DND-41 (cell line): ENCODE data around the gene PRR29.

ENCODE experiments used
- ATAC-seq: fragments of 200-7000 bp; cut with Tn5 transposase; 3 replicates; pipeline ENCODE4 v1.9.1; 2021; ENCODE audit warnings: low read depth; ENCODE audit not compliant: insufficient read depth
- DNase-seq: peaks from one replicate; pipeline ENCODE4 v3.0.0-alpha.2; 2020
- H2AFZ ChIP-seq: 2 replicates; pipeline ENCODE4 v1.6.0; 2012; ENCODE audit warnings: low read depth, low read length
- H3K27ac ChIP-seq: 2 replicates; pipeline ENCODE4 v1.5.1; 2012; ENCODE audit warnings: low read length, inconsistent platforms
- H3K27me3 ChIP-seq: fragments of 200-600 bp; sonication (generic); 2 replicates; pipeline ENCODE4 v1.6.0; 2012; ENCODE audit warnings: low read length, mild to moderate bottlenecking, inconsistent platforms; ENCODE audit not compliant: insufficient read depth, poor library complexity
- H3K36me3 ChIP-seq: 2 replicates; pipeline ENCODE4 v1.5.1; 2012; ENCODE audit warnings: low read length, inconsistent platforms; ENCODE audit not compliant: insufficient read depth
- H3K4me1 ChIP-seq: 2 replicates; pipeline ENCODE4 v1.5.1; 2012; ENCODE audit warnings: mild to moderate bottlenecking, low read length; ENCODE audit not compliant: insufficient read depth
- H3K4me2 ChIP-seq: 2 replicates; pipeline ENCODE4 v1.6.0; 2012; ENCODE audit warnings: mild to moderate bottlenecking, moderate library complexity, low read length, inconsistent platforms; ENCODE audit not compliant: insufficient read depth
- H3K4me3 ChIP-seq, 2 experiments: fragments of 200-600 bp in 1 of 2; shearing (Covaris generic) in 1 of 2; 2 replicates each; pipeline ENCODE4 v1.5.1; 2012 to 2016; ENCODE audit warnings: inconsistent platforms in 2 of 2, low read length in 2 of 2, mild to moderate bottlenecking in 2 of 2, low read depth in 1 of 2, moderate library complexity in 1 of 2
- H3K79me2 ChIP-seq: 2 replicates; pipeline ENCODE4 v1.6.0; 2012; ENCODE audit warnings: low read length, inconsistent platforms; ENCODE audit not compliant: insufficient read depth
- H3K9ac ChIP-seq: 2 replicates; pipeline ENCODE4 v1.6.0; 2012; ENCODE audit warnings: low read depth, mild to moderate bottlenecking, inconsistent platforms, low read length, moderate library complexity
- H3K9me3 ChIP-seq: 2 replicates; pipeline ENCODE4 v1.5.1; 2012; ENCODE audit warnings: low read length, moderate library complexity, mild to moderate bottlenecking, inconsistent platforms; ENCODE audit not compliant: insufficient read depth, severe bottlenecking
- H4K20me1 ChIP-seq: 2 replicates; pipeline ENCODE4 v1.6.0; 2012; ENCODE audit warnings: low read length; ENCODE audit not compliant: insufficient read depth
- EZH2 ChIP-seq: IDR thresholded peaks from 3 replicates; pipeline ENCODE4 v1.6.1; 2012; ENCODE audit warnings: borderline replicate concordance, low read depth, mild to moderate bottlenecking, moderate library complexity, low read length, inconsistent platforms; ENCODE audit not compliant: severe bottlenecking
- TF ChIP-seq, protein P1 (sequence below): IDR thresholded peaks from 2 replicates; pipeline ENCODE4 v1.5.1; 2012; ENCODE audit warnings: borderline replicate concordance, low read length, moderate library complexity, mild to moderate bottlenecking; ENCODE audit not compliant: poor library complexity, severe bottlenecking; ENCODE audit errors: extremely low read depth

The PRR29 gene

DNA sequence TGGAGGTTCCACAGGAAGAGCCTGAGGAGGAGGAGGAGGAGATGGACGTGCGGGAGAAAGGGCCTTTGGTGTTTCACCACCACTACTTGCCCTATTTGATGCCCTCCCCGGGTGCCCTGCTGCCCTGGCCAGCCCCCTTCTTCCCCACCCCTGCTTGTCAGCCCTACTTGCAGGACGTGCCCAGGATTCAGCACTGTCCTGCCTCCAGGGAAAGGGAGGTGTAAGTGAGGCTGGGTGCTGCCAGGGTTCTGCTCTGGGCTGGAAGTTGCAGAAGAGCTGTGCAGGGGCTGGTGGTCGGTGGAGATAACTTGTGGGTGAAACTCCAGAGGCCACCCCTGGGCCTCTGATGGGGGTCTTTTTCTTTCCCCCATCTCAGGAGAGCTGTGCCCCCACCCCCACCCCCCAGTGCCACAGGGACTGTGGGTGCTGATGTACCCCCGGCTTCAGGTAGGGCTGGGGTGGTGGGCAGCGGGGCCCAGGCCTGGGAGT, 3.0 kb downstream of the PRR29 start:
- DNase-seq (no peak), ATAC-seq (no peak)
- H3K36me3 ChIP-seq = peaks cover 37% of the 10 kb centered on the region
- H4K20me1 ChIP-seq = peaks cover 4% of the 10 kb centered on the region; the same call in 1 of the 2 replicates
- H3K9me3 ChIP-seq = no peaks in the 10 kb centered on the region
- H3K4me2 ChIP-seq = no peak overlapping the region
- H3K4me1 ChIP-seq = peaks cover 22% of the 10 kb centered on the region
- TF ChIP-seq, protein P1, sequence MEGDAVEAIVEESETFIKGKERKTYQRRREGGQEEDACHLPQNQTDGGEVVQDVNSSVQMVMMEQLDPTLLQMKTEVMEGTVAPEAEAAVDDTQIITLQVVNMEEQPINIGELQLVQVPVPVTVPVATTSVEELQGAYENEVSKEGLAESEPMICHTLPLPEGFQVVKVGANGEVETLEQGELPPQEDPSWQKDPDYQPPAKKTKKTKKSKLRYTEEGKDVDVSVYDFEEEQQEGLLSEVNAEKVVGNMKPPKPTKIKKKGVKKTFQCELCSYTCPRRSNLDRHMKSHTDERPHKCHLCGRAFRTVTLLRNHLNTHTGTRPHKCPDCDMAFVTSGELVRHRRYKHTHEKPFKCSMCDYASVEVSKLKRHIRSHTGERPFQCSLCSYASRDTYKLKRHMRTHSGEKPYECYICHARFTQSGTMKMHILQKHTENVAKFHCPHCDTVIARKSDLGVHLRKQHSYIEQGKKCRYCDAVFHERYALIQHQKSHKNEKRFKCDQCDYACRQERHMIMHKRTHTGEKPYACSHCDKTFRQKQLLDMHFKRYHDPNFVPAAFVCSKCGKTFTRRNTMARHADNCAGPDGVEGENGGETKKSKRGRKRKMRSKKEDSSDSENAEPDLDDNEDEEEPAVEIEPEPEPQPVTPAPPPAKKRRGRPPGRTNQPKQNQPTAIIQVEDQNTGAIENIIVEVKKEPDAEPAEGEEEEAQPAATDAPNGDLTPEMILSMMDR = no peak
- no peak for TF ChIP-seq EZH2
- H3K79me2 ChIP-seq = no peaks in the 10 kb centered on the region
- no peak overlapping the region for H3K9ac ChIP-seq
- H3K27me3 ChIP-seq = no peaks in the 10 kb centered on the region
- no peak overlapping the region for H3K4me3 ChIP-seq
- no peak overlapping the region for H3K27ac ChIP-seq
- H2AFZ ChIP-seq = no peak overlapping the region

DNA sequence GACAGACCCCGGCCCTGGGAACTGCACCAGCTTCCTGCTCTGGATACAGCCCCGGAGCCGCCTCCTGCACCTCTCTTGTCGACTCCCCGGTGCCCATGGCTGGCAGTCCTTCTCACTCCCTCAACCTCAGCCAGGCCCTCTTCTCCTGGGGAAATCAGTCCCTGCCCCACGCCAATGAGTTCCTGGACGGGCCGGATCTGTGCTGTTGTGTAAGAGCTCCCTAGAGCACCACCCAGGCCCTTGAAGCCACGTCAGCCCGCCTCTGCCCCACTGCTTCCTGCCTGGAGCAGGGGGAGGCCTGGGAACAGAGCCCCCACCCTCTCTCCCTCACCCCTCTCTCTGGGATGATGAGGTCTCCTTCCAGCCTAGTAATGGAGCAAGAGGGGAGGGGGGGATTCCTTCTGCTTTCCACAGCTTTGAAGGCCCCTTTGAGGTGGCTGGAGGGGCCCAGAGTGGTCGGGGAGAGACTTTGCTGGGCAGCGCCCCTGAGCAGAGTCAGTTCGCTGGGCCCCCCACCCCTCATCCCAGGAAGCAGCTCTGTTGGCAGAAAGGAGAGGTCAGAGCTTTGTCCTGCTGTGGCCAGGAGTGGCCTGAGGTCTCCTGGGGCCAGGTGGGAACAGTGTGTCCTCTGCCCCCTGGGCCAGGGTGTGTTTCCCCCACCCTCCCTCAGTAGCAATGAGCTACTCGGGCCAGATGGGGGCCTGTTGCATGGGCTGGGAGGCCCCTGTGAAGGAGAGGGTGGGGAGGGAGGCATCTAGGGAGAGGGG, 3.8 kb downstream of the PRR29 start:
- H3K36me3 ChIP-seq = peaks cover 40% of the 10 kb centered on the region
- no peak overlapping the region for H3K4me2 ChIP-seq
- peaks cover 7% of the 10 kb centered on the region; the same call in 1 of the 2 replicates for H4K20me1 ChIP-seq
- H3K4me1 ChIP-seq = peaks cover 22% of the 10 kb centered on the region
- H3K27me3 ChIP-seq = no peaks in the 10 kb centered on the region
- no peaks in the 10 kb centered on the region for H3K9me3 ChIP-seq
- no peak overlapping the region for H3K9ac ChIP-seq
- no peak overlapping the region for H3K27ac ChIP-seq
- H3K79me2 ChIP-seq = no peaks in the 10 kb centered on the region
- ATAC-seq (no peak), DNase-seq (no peak)
- no peak overlapping the region for H3K4me3 ChIP-seq
- H2AFZ ChIP-seq = no peak overlapping the region
- TF ChIP-seq EZH2 = no peak
- TF ChIP-seq, protein P1 = no peak

GRCh38 chr17:64002658-64003525, 4.7 kb downstream of the PRR29 start:
- Histone ChIP-seq H2AFZ (no peak overlapping the region), H3K4me2 (no peak overlapping the region), H3K4me3 (no peak overlapping the region), H3K9me3 (no peaks in the 10 kb centered on the region), H3K9ac (no peak overlapping the region), H3K27ac (no peak overlapping the region), H3K36me3 (peaks cover 40% of the 10 kb centered on the region), H4K20me1 (peaks cover 7% of the 10 kb centered on the region; the same call in 1 of the 2 replicates), H3K79me2 (0 out of 2 replicates have a peak, but pooled peaks cover under 1% of the 10 kb centered on the region), H3K4me1 (peaks cover 17% of the 10 kb centered on the region), H3K27me3 (no peaks in the 10 kb centered on the region)
- ATAC-seq = no peak
- no peak for DNase-seq
- TF ChIP-seq EZH2 = no peak
- TF ChIP-seq, protein P1 = no peak
